ENCODE results near the gene ATP5ME.
"Not testable (repeated sequence)": the region's sequence is repeated elsewhere in the genome, so short reads cannot be mapped to it uniquely, and the experiment has no call there.

The ATP5ME gene

DNA sequence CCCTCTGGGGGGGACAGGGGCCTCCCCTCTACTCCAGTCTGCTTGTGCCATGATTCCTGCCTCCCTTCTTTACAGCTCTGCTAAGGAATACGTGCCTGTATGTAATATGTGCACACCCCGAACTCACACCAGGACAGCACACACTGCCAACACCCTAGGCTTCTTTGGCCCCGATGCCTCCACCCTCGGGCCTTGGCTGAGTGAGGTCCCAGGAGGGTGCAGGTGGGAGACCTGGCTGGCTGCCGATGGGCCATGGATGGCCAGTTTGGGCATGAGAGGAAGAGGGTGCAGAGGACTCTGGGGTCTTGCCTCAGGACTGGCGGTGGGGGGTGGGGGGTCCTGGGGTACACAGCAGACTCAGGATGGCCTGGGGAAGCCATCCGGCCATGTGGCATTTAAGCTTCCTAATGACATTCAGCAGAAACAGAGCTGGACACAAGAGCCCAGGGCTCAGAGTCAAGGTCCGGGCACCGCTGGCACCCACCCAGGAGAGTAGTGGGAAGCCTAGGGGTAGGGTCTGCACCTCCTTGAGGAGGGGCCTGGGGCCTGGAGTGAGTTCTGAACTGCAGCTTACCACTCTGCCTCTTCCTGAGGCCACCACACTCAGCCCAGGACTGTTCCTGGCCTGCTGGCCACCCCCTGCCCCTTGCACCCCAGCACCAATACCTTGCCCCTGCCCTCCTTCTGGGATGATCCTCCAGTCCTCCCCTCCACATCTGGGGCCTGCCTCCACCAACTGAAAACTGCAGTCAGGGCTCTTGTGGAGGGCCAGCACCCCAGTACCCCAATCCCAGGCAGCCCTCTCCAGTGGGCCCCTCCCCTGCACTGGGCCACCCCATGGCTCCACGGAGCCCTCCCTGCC is 29.5 kb upstream of the ATP5ME start:
- H3K4me3 Mint-ChIP-seq, result no peak overlapping the region
- peaks cover 23% of the 10 kb centered on the region for H3K4me1 Mint-ChIP-seq
- no peak for DNase-seq
- H3K27me3 Mint-ChIP-seq (ENCODE audit: low read depth, poor library complexity), result peaks cover 18% of the 10 kb centered on the region
- peaks cover 2% of the 10 kb centered on the region for H3K36me3 Mint-ChIP-seq (ENCODE audit: low read depth)
- TF ChIP-seq, protein P1, sequence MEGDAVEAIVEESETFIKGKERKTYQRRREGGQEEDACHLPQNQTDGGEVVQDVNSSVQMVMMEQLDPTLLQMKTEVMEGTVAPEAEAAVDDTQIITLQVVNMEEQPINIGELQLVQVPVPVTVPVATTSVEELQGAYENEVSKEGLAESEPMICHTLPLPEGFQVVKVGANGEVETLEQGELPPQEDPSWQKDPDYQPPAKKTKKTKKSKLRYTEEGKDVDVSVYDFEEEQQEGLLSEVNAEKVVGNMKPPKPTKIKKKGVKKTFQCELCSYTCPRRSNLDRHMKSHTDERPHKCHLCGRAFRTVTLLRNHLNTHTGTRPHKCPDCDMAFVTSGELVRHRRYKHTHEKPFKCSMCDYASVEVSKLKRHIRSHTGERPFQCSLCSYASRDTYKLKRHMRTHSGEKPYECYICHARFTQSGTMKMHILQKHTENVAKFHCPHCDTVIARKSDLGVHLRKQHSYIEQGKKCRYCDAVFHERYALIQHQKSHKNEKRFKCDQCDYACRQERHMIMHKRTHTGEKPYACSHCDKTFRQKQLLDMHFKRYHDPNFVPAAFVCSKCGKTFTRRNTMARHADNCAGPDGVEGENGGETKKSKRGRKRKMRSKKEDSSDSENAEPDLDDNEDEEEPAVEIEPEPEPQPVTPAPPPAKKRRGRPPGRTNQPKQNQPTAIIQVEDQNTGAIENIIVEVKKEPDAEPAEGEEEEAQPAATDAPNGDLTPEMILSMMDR (IDR thresholded peaks at IDR 0.05), result no peak
- peaks cover 4% of the 10 kb centered on the region for H3K9me3 Mint-ChIP-seq
- no peak overlapping the region for H3K27ac Mint-ChIP-seq

DNA sequence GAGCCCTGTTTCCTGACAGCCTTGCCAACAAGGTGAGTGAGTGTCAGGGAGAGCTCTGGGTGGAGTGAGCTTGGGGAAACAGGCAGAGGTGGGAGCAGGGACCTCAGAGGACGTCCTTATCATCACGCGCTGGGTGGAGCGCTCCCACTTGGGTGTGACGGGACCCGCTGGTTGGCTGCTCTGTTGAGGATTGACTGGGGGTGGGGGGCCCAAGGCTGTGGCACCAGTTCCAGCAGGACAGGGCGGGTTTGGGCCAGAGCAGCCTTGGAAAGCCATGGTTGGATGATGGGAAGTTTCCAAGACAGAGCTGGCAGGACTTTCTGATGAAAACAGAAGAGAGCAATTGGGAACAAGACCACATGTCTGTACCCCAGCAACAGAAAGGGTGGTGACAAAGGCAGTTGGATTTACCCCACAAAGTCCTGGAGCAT is 28.6 kb upstream of the ATP5ME start:
- Mint-ChIP-seq H3K9me3 (peaks cover 5% of the 10 kb centered on the region), H3K36me3 (ENCODE audit: low read depth) (no peaks in the 10 kb centered on the region), H3K4me3 (no peak overlapping the region), H3K27ac (no peak overlapping the region), H3K4me1 (peaks cover 23% of the 10 kb centered on the region), H3K27me3 (ENCODE audit: low read depth, poor library complexity) (peaks cover 18% of the 10 kb centered on the region)
- no peak for DNase-seq
- TF ChIP-seq, protein P1 (IDR thresholded peaks at IDR 0.05), result no peak

DNA sequence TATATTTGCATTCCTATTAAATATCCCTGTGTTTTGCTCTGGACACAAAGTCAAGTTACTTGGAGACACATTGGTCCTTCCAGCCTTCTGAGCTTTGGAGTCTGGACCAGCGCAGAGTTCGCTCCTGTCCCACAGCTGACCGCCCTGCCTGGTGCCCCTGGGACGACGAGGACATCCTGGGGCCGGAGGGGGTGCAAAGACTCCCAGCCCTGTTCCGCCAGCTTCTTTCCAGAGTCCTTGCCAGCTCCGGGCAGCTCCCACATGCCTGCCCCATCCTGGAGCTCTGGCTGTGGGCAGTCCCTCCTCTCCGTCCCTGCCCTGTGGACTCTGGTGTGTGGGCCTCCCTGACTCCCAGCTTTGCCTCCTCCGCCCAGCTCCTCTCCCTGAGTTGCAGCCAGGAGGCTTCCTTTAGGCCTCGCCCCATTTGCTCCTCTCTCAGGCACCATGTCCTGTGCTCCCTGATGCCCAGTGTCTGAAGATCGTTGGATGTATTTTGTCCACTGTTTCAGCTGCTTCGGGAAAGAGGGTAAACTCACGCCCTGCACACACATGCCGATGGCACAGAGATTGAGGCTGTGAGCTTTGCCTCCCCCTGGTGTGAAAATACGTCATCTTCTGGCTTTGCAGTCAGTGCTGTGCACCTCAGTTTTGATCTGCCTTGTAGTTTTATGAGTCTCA is 26.6 kb upstream of the ATP5ME start:
- no peak overlapping the region for H3K27ac Mint-ChIP-seq

DNA sequence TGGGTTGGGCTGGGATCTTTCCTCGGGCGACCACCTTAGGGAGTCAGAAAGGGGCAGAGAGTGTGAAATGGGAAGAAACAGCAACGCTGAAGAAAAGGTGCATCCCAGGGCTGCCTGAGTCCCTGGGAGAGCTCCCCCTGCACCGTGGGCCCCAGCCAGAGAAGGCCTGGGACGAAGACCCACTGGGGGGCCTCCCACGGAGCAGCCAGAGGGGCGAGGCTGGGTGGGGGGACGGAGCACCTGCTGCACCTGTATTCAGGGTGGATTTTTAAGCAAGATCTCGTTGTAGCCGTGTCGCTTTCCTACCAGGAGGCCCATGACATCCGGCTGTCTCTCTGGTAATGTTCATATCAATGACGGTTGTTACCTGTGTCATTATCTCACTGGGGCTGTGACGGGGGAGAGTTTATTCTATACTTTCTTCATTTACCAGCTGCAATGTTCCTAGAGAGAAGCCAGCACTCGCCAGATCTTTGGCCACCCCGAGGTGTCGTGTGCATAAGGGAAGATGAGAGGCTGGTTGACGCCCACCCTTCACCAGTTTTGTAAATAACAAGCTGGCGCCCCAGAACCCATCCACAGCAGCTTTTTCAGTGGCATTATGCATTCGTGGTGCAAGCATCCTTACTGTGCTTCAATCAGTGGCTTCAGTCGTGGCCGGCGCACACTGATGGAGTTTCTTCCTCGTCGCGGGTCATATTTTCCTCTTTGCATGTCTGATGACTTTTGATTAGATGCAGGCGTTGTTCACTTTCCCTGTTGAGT is 25.9 kb upstream of the ATP5ME start:
- TF ChIP-seq, protein P1 (IDR thresholded peaks at IDR 0.05), result no peak
- H3K36me3 Mint-ChIP-seq (ENCODE audit: low read depth), result no peaks in the 10 kb centered on the region
- no peak overlapping the region for H3K27ac Mint-ChIP-seq
- H3K9me3 Mint-ChIP-seq, result peaks cover 6% of the 10 kb centered on the region
- no peak overlapping the region for H3K4me3 Mint-ChIP-seq
- peaks cover 27% of the 10 kb centered on the region for H3K27me3 Mint-ChIP-seq (ENCODE audit: low read depth, poor library complexity)
- no peak for DNase-seq
- peaks cover 23% of the 10 kb centered on the region for H3K4me1 Mint-ChIP-seq

More for the DNA sequence above, 26.6 kb upstream of the ATP5ME start:
- TF ChIP-seq, protein P1 (IDR thresholded peaks at IDR 0.05), result no peak
- Mint-ChIP-seq H3K4me1 (peaks cover 23% of the 10 kb centered on the region), H3K27me3 (ENCODE audit: low read depth, poor library complexity) (peaks cover 26% of the 10 kb centered on the region), H3K36me3 (ENCODE audit: low read depth) (no peaks in the 10 kb centered on the region), H3K9me3 (peaks cover 5% of the 10 kb centered on the region), H3K4me3 (no peak overlapping the region)
- no peak for DNase-seq

DNA sequence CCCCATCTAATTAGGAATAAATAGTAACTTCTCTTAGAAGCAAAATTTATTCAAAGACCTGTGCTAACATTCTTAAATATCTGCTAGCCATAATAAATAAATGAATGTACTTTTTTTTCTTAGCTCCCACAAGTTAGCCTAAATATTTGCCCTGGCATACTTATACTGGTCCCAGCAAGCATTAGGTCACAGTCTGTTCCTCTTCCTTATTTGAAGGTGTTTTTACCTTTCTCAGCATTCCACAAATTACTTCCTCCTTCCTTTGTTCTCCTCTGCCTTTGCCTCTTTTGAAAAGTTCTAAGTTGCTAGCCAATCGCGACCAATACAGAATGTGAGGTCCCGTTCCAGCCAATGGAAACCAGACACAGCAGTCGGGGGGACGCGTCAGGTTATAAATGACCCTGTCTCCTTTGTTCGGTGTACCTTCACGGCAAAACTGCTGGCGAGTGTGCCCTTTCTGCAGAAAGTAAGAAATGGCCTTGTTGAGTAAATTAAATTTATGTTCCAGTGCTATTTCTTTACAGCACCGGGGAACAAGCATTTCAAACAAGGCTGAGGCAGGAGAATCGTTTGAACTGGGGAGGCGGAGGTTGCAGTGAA is 20.4 kb upstream of the ATP5ME start:
- not testable (repeated sequence) for H3K27ac Mint-ChIP-seq; H3K36me3 Mint-ChIP-seq (ENCODE audit: low read depth); H3K4me3 Mint-ChIP-seq; DNase-seq
- peaks cover 21% of the 10 kb centered on the region for H3K27me3 Mint-ChIP-seq (ENCODE audit: low read depth, poor library complexity)
- peaks cover 13% of the 10 kb centered on the region for H3K9me3 Mint-ChIP-seq
- peaks cover 43% of the 10 kb centered on the region for H3K4me1 Mint-ChIP-seq

Measured in nephron progenitor cell (in vitro differentiated cells).